Activated T-helper 2 cell treated with anti-CD3 and anti-CD28 coated beads, Interferon-gamma antibody, Interleukin-2, Interleukin-4, amounts not matched to agents 10 μg/mL and 5 μg/mL and 100 μg/mL, durations not matched to agents 14 hours and 24 hours and 36 hours (primary cell): ENCODE data around the gene ABCD4. TPM values are rescaled to one million over a fixed set of nuclear protein-coding genes. Genes with fewer than 3 reads are reported as not detected.

Source experiments
- DNase-seq: peaks from one replicate; pipeline ENCODE4 v3.0.0; 2021; ENCODE audit warnings: low spot score
- H3K27ac Mint-ChIP-seq: one replicate; pipeline ENCODE4 v1.8.0; 2021; ENCODE audit warnings: mixed read lengths
- H3K27me3 Mint-ChIP-seq: one replicate; pipeline ENCODE4 v1.8.0; 2021; ENCODE audit warnings: low read depth, mixed read lengths
- H3K36me3 Mint-ChIP-seq: one replicate; pipeline ENCODE4 v1.8.0; 2021; ENCODE audit warnings: low read depth, mixed read lengths
- H3K4me1 Mint-ChIP-seq: one replicate; pipeline ENCODE4 v1.8.0; 2021; ENCODE audit warnings: low read depth, mixed read lengths
- H3K4me3 Mint-ChIP-seq: one replicate; pipeline ENCODE4 v1.8.0; 2021; ENCODE audit warnings: low read depth, mild to moderate bottlenecking, moderate library complexity, mixed read lengths
- H3K9me3 Mint-ChIP-seq: one replicate; pipeline ENCODE4 v1.8.0; 2021; ENCODE audit warnings: mixed read lengths
- intact Hi-C: fragments of 100-400 bp; cut with micrococcal nuclease; formaldehyde crosslinking; loops from one replicate; pipeline ENCODE4 v1.15.1; 2023
- total RNA-seq: library from RNA; stranded (reverse); gene quantifications from 2 replicates; pipeline ENCODE4 v1.2.3, GENCODE V29; 2022

Gene ABCD4
- total RNA-seq, 1 donor from 2014 or later = 46.2 TPM

DNA sequence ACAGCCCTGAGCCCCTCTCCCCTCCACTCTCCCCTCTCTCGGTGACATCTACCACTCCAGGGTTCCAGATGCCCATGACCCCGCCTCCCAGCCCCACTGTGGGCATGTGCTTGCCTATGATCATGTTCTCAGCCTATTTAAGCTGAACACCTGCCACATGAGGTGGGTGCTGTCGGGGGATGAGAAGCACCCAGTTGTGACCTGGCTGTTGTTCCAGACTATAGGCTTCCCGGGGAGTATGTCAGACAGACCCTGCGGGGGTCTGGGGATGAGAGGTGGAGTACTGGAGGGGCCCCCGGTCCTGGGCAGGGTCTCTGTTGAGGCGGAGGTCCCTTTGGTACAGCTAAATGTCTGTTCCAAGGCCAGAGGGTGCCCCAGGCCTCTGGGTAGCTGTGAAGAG, 57.4 kb downstream of the ABCD4 start:
- intact Hi-C loops = no loop called here
- Mint-ChIP-seq H3K9me3 (no peaks in the 10 kb centered on the region), H3K27ac (no peak overlapping the region), H3K4me1 (peaks cover 7% of the 10 kb centered on the region), H3K36me3 (no peaks in the 10 kb centered on the region), H3K4me3 (no peak overlapping the region), H3K27me3 (peaks cover 75% of the 10 kb centered on the region)
- DNase-seq = no peak

DNA sequence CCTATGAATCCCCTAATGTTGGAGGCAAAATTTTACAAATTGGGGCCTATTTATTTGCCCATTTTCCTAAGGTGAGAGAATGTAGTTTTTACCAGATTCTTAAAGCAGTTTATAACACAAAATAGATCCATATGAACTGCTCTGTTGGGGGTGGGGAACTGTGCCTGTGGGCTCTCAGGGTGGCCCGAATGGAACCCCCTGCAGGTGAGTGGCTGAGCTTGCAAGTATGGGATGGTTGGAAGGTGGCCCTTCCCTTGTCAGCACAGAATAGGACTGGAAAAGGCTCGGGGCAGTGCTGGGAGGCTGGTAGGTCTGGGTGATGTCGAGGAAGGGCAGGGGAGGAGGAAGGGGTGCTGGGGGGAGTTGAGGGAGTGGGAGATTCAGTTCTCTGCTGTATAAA, 58.6 kb downstream of the ABCD4 start:
- Mint-ChIP-seq H3K27me3 (peaks cover 72% of the 10 kb centered on the region), H3K9me3 (no peaks in the 10 kb centered on the region), H3K27ac (no peak overlapping the region), H3K36me3 (no peaks in the 10 kb centered on the region), H3K4me3 (no peak overlapping the region), H3K4me1 (peaks cover 7% of the 10 kb centered on the region)
- intact Hi-C loops = no loop called here
- no peak for DNase-seq

DNA sequence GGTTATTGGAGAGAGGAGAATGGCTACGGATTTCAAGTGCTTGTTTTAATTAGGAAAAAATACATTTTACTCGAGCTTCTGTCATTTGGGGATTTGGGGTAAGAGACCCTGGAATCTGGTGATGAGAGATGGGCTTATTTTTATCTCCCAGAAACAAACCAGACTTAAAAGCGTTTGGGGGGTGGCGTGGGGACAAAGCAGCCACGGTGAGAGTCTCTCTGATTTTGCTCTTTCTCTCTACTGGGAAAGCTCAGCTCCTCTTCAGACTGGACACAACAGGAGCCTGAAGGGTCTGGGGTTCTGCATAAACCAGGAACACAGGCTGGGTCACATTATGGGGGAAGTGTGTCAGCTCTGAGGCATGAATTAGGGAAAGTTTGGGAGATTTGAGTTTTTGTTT, 59.7 kb downstream of the ABCD4 start:
- Mint-ChIP-seq H3K4me1 (peaks cover 7% of the 10 kb centered on the region), H3K36me3 (no peaks in the 10 kb centered on the region), H3K27me3 (peaks cover 81% of the 10 kb centered on the region), H3K27ac (no peak overlapping the region), H3K4me3 (no peak overlapping the region), H3K9me3 (no peaks in the 10 kb centered on the region)
- DNase-seq = no peak
- intact Hi-C loops = no loop called here

DNA sequence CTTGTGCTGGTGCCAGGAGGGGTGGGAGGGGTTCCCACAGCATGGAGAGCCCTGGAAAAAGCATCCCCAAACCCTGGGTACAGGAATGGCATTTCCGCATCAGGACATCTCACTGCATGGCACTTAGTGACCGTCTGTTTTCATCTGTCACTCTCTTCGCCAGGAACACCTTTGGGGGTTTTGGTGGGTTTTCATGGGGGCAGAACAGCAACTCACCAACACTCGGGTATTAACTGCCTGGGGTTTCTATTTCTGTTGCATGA, 60.0 kb downstream of the ABCD4 start:
- no peaks in the 10 kb centered on the region for H3K36me3 Mint-ChIP-seq
- DNase-seq = no peak
- intact Hi-C loops = no loop called here
- peaks cover 83% of the 10 kb centered on the region for H3K27me3 Mint-ChIP-seq
- H3K4me3 Mint-ChIP-seq = no peak overlapping the region
- H3K27ac Mint-ChIP-seq = no peak overlapping the region
- H3K4me1 Mint-ChIP-seq = peaks cover 7% of the 10 kb centered on the region
- H3K9me3 Mint-ChIP-seq = no peaks in the 10 kb centered on the region

DNA sequence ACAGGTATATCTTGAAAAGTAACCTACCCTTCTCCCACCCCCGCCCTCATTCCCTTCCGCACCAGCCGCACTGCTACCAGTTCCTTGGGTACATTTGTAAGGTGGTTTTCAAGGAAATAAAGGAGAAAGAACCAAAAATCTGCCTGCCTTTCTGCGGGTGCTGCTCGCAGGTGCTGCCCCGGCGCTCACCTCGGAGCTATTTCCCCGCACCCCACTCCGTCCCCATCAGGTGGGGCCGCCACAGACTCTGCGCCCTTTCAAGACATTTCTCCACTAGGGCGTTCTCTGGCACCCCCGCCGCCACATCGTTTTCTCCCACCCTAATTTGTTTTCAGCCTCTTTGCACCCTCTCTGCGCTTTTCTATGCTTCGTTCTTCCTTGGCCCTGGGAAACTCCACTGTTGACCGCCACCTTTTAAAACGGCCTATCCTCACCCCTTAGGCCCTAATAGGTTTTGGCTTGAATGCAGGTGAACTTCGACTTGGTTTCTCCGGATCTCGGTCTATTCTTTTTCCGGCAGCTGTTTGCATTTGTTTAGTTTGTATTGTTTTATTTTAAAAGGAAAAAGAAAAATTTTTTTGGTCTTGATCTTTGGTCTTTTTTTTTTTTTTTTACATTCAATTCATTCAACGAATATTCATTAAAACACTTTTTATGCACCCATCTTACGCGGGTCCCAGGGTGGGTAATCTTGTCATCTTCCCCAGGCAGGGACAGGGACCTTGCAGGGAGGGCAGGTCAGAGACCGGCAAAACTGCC, 60.5 kb downstream of the ABCD4 start:
- Mint-ChIP-seq H3K27me3 (peaks cover 87% of the 10 kb centered on the region), H3K36me3 (no peaks in the 10 kb centered on the region), H3K9me3 (no peaks in the 10 kb centered on the region), H3K4me3 (no peak overlapping the region), H3K27ac (no peak overlapping the region), H3K4me1 (peaks cover 7% of the 10 kb centered on the region)
- intact Hi-C loops = no loop called here
- DNase-seq = no peak

DNA sequence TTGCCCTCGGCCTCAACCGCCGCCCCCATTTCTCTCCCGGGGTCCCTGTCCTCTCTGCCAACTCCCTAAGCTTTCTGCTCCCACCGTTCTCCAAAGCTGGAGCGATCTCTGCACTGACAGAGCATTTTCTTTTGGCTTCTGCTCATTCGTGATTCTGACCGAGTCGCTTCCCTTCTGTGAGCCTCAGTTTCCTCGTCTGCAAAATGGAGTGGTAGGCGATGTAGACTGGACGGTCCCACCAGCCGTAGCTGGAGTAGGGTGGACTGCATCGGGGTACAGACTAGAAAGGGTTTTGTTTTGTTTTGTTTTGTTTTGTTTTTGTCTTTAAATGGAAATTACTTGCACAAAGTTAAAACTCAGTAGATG, 61.1 kb downstream of the ABCD4 start:
- Mint-ChIP-seq H3K4me3 (no peak overlapping the region), H3K36me3 (no peaks in the 10 kb centered on the region), H3K9me3 (no peaks in the 10 kb centered on the region), H3K4me1 (peaks cover 7% of the 10 kb centered on the region), H3K27ac (no peak overlapping the region), H3K27me3 (peaks cover 82% of the 10 kb centered on the region)
- DNase-seq = no peak
- intact Hi-C loops = no loop called here

DNA sequence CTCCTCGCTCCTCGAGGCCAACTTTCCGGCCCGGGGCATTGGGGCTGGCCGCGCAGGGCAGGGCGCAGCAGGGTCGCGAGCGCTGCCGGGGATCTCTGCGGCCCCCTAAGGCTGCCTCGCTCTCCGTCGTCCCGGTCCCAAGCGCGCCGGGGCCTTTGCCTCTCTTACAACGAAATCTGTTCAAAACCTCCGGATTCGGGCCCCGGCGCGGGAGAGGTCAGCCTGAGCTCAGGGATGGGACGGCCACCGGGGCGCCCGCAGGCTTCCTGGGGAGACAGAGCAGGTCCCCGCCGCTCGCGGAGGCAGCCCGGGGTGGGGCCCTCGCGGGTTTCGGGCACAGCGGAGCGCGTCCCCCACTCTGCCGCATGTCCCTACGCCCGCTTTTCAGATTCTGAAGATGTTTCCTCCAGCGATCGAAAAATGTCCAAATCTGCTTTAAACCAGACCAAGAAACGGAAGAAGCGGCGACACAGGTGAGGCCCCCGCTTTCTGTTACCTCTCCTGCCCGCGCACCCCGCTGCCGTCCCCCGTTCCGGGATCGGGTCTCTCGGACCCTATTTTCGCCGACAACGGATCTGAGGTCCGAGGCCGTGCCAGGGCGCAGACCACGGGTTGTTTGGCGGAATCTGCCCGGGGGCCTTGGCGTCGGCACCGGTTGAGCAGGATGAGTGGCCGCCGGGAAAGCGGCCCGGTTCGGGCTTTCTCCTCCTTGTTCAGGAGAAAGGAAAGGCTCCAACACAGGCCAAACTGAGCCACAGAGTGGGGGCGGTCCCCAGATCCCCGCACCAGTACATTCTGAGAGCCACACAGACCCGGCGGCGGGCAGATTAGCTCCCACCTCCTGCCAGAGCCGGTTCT, 61.7 kb downstream of the ABCD4 start:
- Mint-ChIP-seq H3K27ac (no peak overlapping the region), H3K4me1 (peaks cover 7% of the 10 kb centered on the region), H3K27me3 (peaks cover 80% of the 10 kb centered on the region), H3K4me3 (no peak overlapping the region), H3K36me3 (no peaks in the 10 kb centered on the region), H3K9me3 (no peaks in the 10 kb centered on the region)
- intact Hi-C loops = no loop called here
- no peak for DNase-seq

DNA sequence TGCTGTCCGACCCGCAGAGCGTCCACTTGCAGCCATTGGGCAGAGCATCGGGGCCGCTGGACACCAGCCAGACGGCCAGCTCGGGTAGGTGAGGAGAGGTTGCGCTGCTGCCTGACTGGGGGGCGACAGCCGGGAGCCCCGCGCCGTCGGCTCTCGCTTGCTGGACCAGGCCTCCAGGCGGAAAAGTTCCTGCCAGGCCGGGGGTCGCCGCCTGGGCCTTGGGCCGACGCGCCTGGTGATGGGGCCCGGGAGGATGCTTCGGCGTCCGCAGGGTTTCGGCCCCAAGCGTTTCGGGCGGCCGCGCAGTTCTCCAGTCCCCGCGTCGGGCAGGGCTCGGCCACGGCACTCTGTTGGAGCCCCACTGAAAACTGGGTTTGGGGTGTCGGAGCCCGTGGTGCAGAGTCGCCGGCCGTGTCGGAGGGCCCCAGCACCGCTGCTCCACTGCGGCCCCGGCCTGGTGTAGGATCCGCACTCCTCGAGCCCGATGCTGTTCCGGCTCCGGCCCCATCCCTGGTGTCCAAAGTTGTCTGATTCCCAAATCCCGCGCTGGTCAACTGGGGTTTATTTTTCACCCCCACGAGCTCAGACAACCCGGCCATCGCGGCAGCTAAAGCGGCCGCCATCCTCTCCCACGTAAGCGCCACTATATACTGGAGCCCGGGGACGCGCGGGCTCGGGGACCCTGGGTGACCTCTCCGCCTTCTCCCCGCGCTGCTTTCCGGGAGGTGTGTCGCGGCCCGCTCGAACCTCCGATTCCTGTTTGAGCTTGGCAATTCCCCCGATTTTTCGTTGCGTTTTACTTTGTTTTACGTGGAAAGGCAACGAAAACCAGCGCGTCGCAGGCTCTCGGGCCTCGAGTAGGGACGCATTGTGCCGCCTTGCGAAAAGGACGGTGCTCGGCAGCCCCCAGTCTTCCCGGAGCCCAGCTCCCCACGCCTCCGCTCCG, 62.6 kb downstream of the ABCD4 start:
- peaks cover 7% of the 10 kb centered on the region for H3K4me1 Mint-ChIP-seq
- intact Hi-C loops = no loop called here
- H3K9me3 Mint-ChIP-seq = no peaks in the 10 kb centered on the region
- DNase-seq = no peak
- no peak overlapping the region for H3K27ac Mint-ChIP-seq
- H3K36me3 Mint-ChIP-seq = no peaks in the 10 kb centered on the region
- H3K4me3 Mint-ChIP-seq = peak overlapping the region; percentile 26
- peaks cover 75% of the 10 kb centered on the region for H3K27me3 Mint-ChIP-seq

DNA sequence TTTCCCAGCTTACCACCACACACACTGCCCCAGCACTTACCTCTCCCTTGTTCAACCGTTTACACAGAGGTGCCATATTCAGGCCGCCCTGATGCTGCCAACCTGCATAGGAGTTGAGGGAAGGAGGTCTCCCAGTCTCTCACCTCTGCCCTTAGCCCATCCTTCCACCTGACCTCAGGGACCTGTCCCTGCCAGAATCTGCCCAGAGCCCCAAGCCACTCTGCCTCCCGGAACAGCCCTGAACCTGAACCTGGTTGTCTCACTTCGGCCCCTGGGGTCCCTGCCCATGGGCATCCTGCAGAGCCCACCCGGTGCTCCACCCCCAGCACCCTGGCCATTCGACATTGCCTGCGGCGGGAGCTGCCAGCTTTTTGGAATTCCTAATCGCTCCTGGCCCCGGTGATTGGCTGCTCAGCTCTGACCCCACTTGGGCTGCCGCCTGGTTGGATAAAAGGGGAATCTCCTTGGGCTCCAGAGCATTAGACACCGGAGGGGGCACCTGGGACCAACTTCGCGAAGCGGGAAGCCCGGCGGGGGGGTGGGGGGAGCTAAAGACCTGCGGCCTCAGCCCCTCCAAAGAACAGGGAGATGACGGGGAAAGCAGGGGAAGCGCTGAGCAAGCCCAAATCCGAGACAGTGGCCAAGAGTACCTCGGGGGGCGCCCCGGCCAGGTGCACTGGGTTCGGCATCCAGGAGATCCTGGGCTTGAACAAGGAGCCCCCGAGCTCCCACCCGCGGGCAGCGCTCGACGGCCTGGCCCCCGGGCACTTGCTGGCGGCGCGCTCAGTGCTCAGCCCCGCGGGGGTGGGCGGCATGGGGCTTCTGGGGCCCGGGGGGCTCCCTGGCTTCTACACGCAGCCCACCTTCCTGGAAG, 63.5 kb downstream of the ABCD4 start, which contains the start of gene VSX2:
TSS of gene VSX2 (plus strand) at position 476 of the 874 bp plus-strand sequence. CDS start at position 589, 113 bp downstream.
- H3K4me1 Mint-ChIP-seq = peaks cover 7% of the 10 kb centered on the region
- H3K9me3 Mint-ChIP-seq = no peaks in the 10 kb centered on the region
- no peak for DNase-seq
- no peaks in the 10 kb centered on the region for H3K36me3 Mint-ChIP-seq
- H3K27me3 Mint-ChIP-seq = peaks cover 72% of the 10 kb centered on the region
- H3K4me3 Mint-ChIP-seq = peak within 1 kb of the TSS; percentile 26
- intact Hi-C loops = no loop called here
- H3K27ac Mint-ChIP-seq = no peak within 1 kb of the TSS

DNA sequence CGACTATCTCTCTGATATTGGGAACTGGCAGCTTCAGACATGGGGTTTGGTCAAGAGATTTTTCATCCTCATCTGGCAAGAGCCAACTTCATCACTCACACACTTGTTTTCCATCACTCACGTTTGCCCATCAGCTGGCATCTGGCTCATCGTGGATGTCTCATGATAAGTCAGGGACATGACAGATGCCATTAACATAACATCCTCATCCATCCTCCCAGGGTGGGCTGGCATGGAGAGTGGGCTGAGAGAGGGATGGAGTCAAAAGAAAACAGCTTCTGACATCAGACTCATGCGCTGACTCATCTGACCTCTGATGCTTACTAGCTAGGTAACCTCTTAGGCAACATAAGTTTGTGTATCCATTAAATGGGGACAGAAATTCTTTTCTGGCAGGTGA, 65.3 kb downstream of the ABCD4 start:
- no peak overlapping the region for H3K27ac Mint-ChIP-seq
- no peak overlapping the region for H3K4me3 Mint-ChIP-seq
- peaks cover 7% of the 10 kb centered on the region for H3K4me1 Mint-ChIP-seq
- no peaks in the 10 kb centered on the region for H3K36me3 Mint-ChIP-seq
- DNase-seq = no peak
- peaks cover 57% of the 10 kb centered on the region for H3K27me3 Mint-ChIP-seq
- H3K9me3 Mint-ChIP-seq = peaks cover under 1% of the 10 kb centered on the region
- intact Hi-C loops = no loop called here
